T-cell (primary cell): ENCODE results near the gene ADGRB3. TPM values are rescaled to one million over a fixed set of nuclear protein-coding genes. Genes with fewer than 3 reads are reported as not detected.
"Not testable (repeated sequence)": the region's sequence is repeated elsewhere in the genome, so short reads cannot be mapped to it uniquely, and the experiment has no call there.

Source experiments
- ATAC-seq, 4 experiments: fragments of 200-7000 bp in 3 of 4; fragments of 150-1000 bp in 1 of 4; cut with Tn5 transposase; replicated peaks in 1 of 4; 1 replicate in 3 of 4; 2 replicates in 1 of 4; pipeline ENCODE4 v1.10.0; 2021; ENCODE audit warnings: moderate library complexity in 3 of 4, mild to moderate bottlenecking in 2 of 4, moderate number of reproducible peaks in 1 of 4
- CTCF ChIA-PET, 2 donors: fragments of 300-600 bp; sonication (Branson Sonifier 250); formaldehyde crosslinking; loops; one replicate each; lab custom pipeline; 2022; ENCODE audit warnings: antibody characterized with exemption in 2 of 2; lab: Charles Lee
- POLR2A ChIA-PET, 2 donors: fragments of 300-600 bp; sonication (Branson Sonifier 250); formaldehyde crosslinking; loops; one replicate each; lab custom pipeline; 2022; ENCODE audit warnings: antibody characterized with exemption in 2 of 2; lab: Charles Lee
- DNase-seq, 35 experiments: peaks; one replicate each; pipeline versions ENCODE4 v3.0.0 to v3.0.0-alpha.2; 2013 to 2023
- H3K27ac ChIP-seq: one replicate; pipeline ENCODE4 v1.5.1; 2013; ENCODE audit warnings: low read length
- H3K27me3 ChIP-seq, 2 experiments: replicated peaks in 1 of 2; 1 replicate in 1 of 2; 2 replicates in 1 of 2; pipeline versions ENCODE4 v1.6.1 to v1.7.0; 2013; ENCODE audit warnings: low read length in 1 of 2, mixed read lengths in 1 of 2; ENCODE audit not compliant: control insufficient read depth in 2 of 2, insufficient read depth in 2 of 2; ENCODE audit errors: extremely low read depth in 1 of 2
- H3K36me3 ChIP-seq, 2 donors: 1 replicate in 1 of 2; 2 replicates in 1 of 2; pipeline versions ENCODE4 v1.6.1 to v1.7.0; 2013; ENCODE audit warnings: low read length in 1 of 2; ENCODE audit not compliant: control insufficient read depth in 2 of 2, insufficient read depth in 1 of 2; ENCODE audit errors: extremely low read depth in 1 of 2
- H3K4me1 ChIP-seq, 2 experiments: 1 replicate in 1 of 2; 2 replicates in 1 of 2; pipeline versions ENCODE4 v1.6.1 to v1.7.0; 2013; ENCODE audit warnings: low read length in 2 of 2, mixed read lengths in 1 of 2; ENCODE audit not compliant: insufficient read depth in 2 of 2, control insufficient read depth in 1 of 2; ENCODE audit errors: extremely low read depth in 1 of 2
- H3K4me3 ChIP-seq, 2 donors: 1 replicate in 1 of 2; 2 replicates in 1 of 2; pipeline versions ENCODE4 v1.5.1 to v1.7.0; 2013; ENCODE audit warnings: mild to moderate bottlenecking in 2 of 2, low read length in 1 of 2, moderate library complexity in 1 of 2; ENCODE audit not compliant: control insufficient read depth in 1 of 2; ENCODE audit errors: extremely low read depth in 1 of 2
- H3K9me3 ChIP-seq: 2 replicates; pipeline ENCODE4 v1.7.0; 2013
- H3K27ac Mint-ChIP-seq, 2 donors: one replicate each; pipeline ENCODE4 v1.8.0; 2020 to 2021; ENCODE audit warnings: mild to moderate bottlenecking in 2 of 2, mixed read lengths in 2 of 2
- H3K27me3 Mint-ChIP-seq, 2 donors: one replicate each; pipeline ENCODE4 v1.8.0; 2021 to 2022; ENCODE audit warnings: mixed read lengths in 2 of 2
- H3K36me3 Mint-ChIP-seq: one replicate; pipeline ENCODE4 v1.8.0; 2021; ENCODE audit warnings: mixed read lengths
- H3K4me1 Mint-ChIP-seq, 3 donors: one replicate each; pipeline ENCODE4 v1.8.0; 2020 to 2022; ENCODE audit warnings: mixed read lengths in 3 of 3, mild to moderate bottlenecking in 1 of 3
- H3K4me3 Mint-ChIP-seq, 3 donors: one replicate each; pipeline ENCODE4 v1.8.0; 2020 to 2022; ENCODE audit warnings: mild to moderate bottlenecking in 3 of 3, mixed read lengths in 3 of 3, moderate library complexity in 3 of 3
- H3K9me3 Mint-ChIP-seq, 3 donors: one replicate each; pipeline ENCODE4 v1.8.0; 2020 to 2022; ENCODE audit warnings: mixed read lengths in 3 of 3
- WGBS: methylation state at CpG from one replicate; pipeline ENCODE4 v1.1.5; 2013; ENCODE audit warnings: missing lambda C conversion rate; ENCODE audit not compliant: insufficient coverage; 5-methylcytosine and 5-hydroxymethylcytosine counted together
- total RNA-seq, 35 experiments: library from RNA in 6 of 35; stranded (reverse) in 6 of 35; fragments of 120-200 nt in 1 of 35; gene quantifications; one replicate each; pipeline versions ENCODE4 v1.2.1 to v1.2.4 and lab custom pipeline; 2013 to 2026

The ADGRB3 gene
- total RNA-seq, 5 donors from 2014 or later (not counting 1 experiment from before 2014, with no cell fraction given): not detected

- H3K27ac Mint-ChIP-seq, H3K27ac ChIP-seq, H3K9me3 Mint-ChIP-seq, POLR2A ChIA-PET, ATAC-seq, H3K27me3 Mint-ChIP-seq, H3K27me3 ChIP-seq, H3K9me3 ChIP-seq, H3K4me3 Mint-ChIP-seq, H3K4me3 ChIP-seq, H3K4me1 ChIP-seq, H3K36me3 Mint-ChIP-seq, DNase-seq, H3K36me3 ChIP-seq, H3K4me1 Mint-ChIP-seq: not testable (repeated sequence)
- CTCF ChIA-PET: interaction anchor here in 1 of 2 donors (0.6 kb wide), 1 partner anchor 1156 kb away, joined by 3 read pairs; no protein-coding TSS in a partner anchor
- WGBS: no CpG with 5 or more reads among the region's 6 CpGs
Measured at GRCh38 chr6:68790128-68790527, 155.0 kb downstream of the ADGRB3 start.

DNA sequence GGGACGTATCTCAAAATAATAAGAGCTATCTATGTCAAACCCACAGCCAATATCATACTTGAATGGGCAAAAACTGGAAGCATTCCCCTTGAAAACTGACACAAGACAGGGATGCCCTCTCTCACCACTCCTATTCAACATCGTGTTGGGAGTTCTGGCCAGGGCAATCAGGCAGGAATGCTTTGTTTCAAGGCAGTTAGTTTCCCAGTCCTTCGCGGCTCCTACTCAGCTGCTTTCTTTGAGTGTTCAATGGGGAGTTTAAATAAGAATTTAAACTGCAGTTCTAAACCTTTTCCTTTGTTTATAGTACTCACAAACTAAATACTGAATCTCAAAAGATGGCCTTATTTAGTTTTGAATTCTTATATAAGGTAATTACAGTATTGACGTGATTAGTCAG lies 179.9 kb downstream of the ADGRB3 start:
- H3K4me3 Mint-ChIP-seq, ATAC-seq, H3K4me1 ChIP-seq, H3K27ac ChIP-seq, H3K9me3 Mint-ChIP-seq, H3K27me3 Mint-ChIP-seq, POLR2A ChIA-PET, H3K9me3 ChIP-seq, H3K36me3 ChIP-seq, DNase-seq, H3K36me3 Mint-ChIP-seq, CTCF ChIA-PET, H3K27me3 ChIP-seq, H3K4me1 Mint-ChIP-seq, H3K4me3 ChIP-seq, H3K27ac Mint-ChIP-seq: not testable (repeated sequence)
- WGBS: 71% methylated on average over 1 of the region's 5 CpGs

- Mint-ChIP-seq H3K4me1 (no peaks in the 10 kb centered on the region), H3K9me3 (peaks cover 0 to 6% (median 0%) of the 10 kb centered on the region in 3 donors), H3K4me3 (no peak overlapping the region), H3K36me3 (no peaks in the 10 kb centered on the region), H3K27ac (no peak overlapping the region), H3K27me3 (no peaks in the 10 kb centered on the region)
- Histone ChIP-seq H3K27me3 (no peaks in the 10 kb centered on the region), H3K4me3 (no peak overlapping the region), H3K27ac (no peak overlapping the region), H3K9me3 (no peaks in the 10 kb centered on the region), H3K4me1 (no peaks in the 10 kb centered on the region), H3K36me3 (no peaks in the 10 kb centered on the region)
- ChIA-PET CTCF (no interaction called here), POLR2A (no interaction called here)
- no peak for ATAC-seq
- DNase-seq: no peak
Measured at GRCh38 chr6:68826501-68826900, 191.4 kb downstream of the ADGRB3 start.

GRCh38 chr6:68834551-68834950 lies 199.5 kb downstream of the ADGRB3 start:
- Mint-ChIP-seq H3K27me3 (no peaks in the 10 kb centered on the region), H3K4me1 (no peaks in the 10 kb centered on the region), H3K4me3 (no peak overlapping the region), H3K9me3 (peaks cover 0 to 3% (median 0%) of the 10 kb centered on the region in 3 donors), H3K36me3 (no peaks in the 10 kb centered on the region), H3K27ac (no peak overlapping the region)
- no peaks in the 10 kb centered on the region for H3K27me3 ChIP-seq
- H3K4me3 ChIP-seq: no peak overlapping the region
- WGBS: 67% methylated on average over 2 of the region's 5 CpGs
- H3K4me1 ChIP-seq: no peaks in the 10 kb centered on the region
- ChIA-PET CTCF (no interaction called here), POLR2A (no interaction called here)
- H3K36me3 ChIP-seq: no peaks in the 10 kb centered on the region
- no peak for DNase-seq
- no peak overlapping the region for H3K27ac ChIP-seq
- no peak for ATAC-seq
- H3K9me3 ChIP-seq: no peaks in the 10 kb centered on the region

GRCh38 chr6:68838571-68838970 lies 203.5 kb downstream of the ADGRB3 start:
- H3K27ac Mint-ChIP-seq: no peak overlapping the region
- Histone ChIP-seq H3K36me3 (no peaks in the 10 kb centered on the region), H3K4me3 (no peak overlapping the region), H3K27ac (no peak overlapping the region), H3K27me3 (no peaks in the 10 kb centered on the region), H3K4me1 (no peaks in the 10 kb centered on the region), H3K9me3 (no peaks in the 10 kb centered on the region)
- DNase-seq (no peak), ATAC-seq (no peak)
- no peak overlapping the region for H3K4me3 Mint-ChIP-seq
- no peaks in the 10 kb centered on the region for H3K36me3 Mint-ChIP-seq
- ChIA-PET POLR2A (no interaction called here), CTCF (no interaction called here)
- H3K27me3 Mint-ChIP-seq: no peaks in the 10 kb centered on the region
- peaks cover 2 to 13% (median 8%) of the 10 kb centered on the region in 3 donors for H3K9me3 Mint-ChIP-seq
- no peaks in the 10 kb centered on the region for H3K4me1 Mint-ChIP-seq

DNA sequence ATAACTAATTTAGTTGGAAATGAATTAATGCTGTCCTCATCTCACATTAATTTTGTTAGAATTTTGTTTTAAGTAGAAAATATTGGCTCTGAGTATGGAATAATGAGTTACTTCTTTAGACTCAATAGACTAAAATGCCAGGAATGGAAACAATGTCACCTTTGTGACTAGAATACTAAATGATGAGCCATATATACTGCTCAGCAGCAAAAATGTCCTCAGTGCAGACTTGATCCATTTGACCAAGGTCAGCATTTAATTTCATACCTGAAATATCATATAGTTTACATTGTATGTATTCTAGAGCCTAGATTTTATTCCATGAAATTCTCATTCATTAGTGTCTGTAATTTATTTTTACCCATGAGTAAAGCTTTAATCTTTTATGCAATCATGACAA lies 217.7 kb downstream of the ADGRB3 start:
- no peaks in the 10 kb centered on the region for H3K27me3 ChIP-seq
- ATAC-seq (no peak), DNase-seq (no peak)
- H3K4me3 Mint-ChIP-seq: no peak overlapping the region
- no peaks in the 10 kb centered on the region for H3K4me1 Mint-ChIP-seq
- H3K36me3 Mint-ChIP-seq: no peaks in the 10 kb centered on the region
- peaks cover 4 to 5% (median 5%) of the 10 kb centered on the region in 3 donors for H3K9me3 Mint-ChIP-seq
- H3K4me1 ChIP-seq: no peaks in the 10 kb centered on the region
- H3K27ac Mint-ChIP-seq: no peak overlapping the region
- no peak overlapping the region for H3K4me3 ChIP-seq
- H3K27me3 Mint-ChIP-seq: no peaks in the 10 kb centered on the region
- ChIA-PET CTCF (no interaction called here), POLR2A (no interaction called here)
- no peak overlapping the region for H3K27ac ChIP-seq
- no peaks in the 10 kb centered on the region for H3K36me3 ChIP-seq
- no peaks in the 10 kb centered on the region for H3K9me3 ChIP-seq

DNA sequence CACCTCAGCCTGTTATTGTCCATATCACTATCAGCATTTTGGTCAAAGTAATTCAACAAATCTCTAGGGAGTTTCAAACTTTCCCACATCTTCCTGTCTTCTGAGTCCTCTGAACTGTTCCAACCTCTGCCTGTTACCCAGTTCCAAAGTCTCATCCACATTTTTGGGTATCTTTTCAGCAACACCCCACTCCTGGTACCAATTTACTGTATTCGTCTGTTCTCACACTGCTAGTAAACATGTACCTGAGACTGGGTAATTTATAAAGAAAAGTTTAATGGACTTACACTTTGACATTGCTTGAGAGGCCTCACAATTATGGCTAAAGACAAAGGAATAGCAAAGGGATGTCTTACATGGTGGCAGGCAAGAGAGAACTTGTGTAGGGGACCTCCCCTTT lies 224.2 kb downstream of the ADGRB3 start:
- H3K4me3 ChIP-seq: no peak overlapping the region
- H3K27ac Mint-ChIP-seq: no peak overlapping the region
- DNase-seq: no peak
- no peaks in the 10 kb centered on the region for H3K9me3 ChIP-seq
- ChIA-PET CTCF (no interaction called here), POLR2A (no interaction called here)
- WGBS: no CpG with 5 or more reads among the region's 1 CpG
- H3K9me3 Mint-ChIP-seq: peaks cover 17 to 33% (median 21%) of the 10 kb centered on the region in 3 donors
- no peak for ATAC-seq
- H3K27me3 Mint-ChIP-seq: no peaks in the 10 kb centered on the region
- no peak overlapping the region for H3K27ac ChIP-seq
- no peaks in the 10 kb centered on the region for H3K4me1 ChIP-seq
- H3K36me3 Mint-ChIP-seq: no peaks in the 10 kb centered on the region
- H3K27me3 ChIP-seq: no peaks in the 10 kb centered on the region
- no peaks in the 10 kb centered on the region for H3K4me1 Mint-ChIP-seq
- no peaks in the 10 kb centered on the region for H3K36me3 ChIP-seq
- no peak overlapping the region for H3K4me3 Mint-ChIP-seq
